ENCODE measurements around the gene ARMC3.

DNA sequence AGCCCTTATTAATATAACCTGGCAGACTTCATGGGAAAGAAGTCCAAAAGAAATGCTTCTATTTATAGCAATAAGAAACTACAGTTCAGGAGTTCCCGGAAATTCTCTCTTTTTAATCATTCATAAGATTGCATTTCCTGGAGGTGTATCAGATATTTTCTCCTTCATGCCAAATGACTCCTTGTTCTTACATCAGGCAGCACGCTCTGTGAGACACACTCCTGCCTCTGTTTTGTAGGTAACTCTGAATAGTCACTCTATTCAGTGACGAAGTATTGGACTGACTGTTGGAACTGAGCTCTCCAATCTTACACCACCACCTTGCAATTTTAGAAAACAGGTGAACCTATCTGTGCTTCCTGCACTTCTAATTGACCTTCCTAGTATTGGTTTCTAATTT, 88.8 kb downstream of the ARMC3 start:
- TF ChIP-seq CTCF (IDR thresholded peaks at IDR 0.05) (no peak), POLR2A (IDR thresholded peaks at IDR 0.05) (no peak), EP300 (IDR thresholded peaks at IDR 0.05) (no peak)

All from ovary (tissue), 3 donors.